LNCAP (cell line): ENCODE results near the gene BICD1.

Experiments
- CTCF ChIP-seq: fragments of 450-650 bp; IDR thresholded peaks from 2 replicates; pipeline ENCODE4 v1.5.1; 2017; ENCODE audit warnings: mild to moderate bottlenecking

BICD1 gene

DNA sequence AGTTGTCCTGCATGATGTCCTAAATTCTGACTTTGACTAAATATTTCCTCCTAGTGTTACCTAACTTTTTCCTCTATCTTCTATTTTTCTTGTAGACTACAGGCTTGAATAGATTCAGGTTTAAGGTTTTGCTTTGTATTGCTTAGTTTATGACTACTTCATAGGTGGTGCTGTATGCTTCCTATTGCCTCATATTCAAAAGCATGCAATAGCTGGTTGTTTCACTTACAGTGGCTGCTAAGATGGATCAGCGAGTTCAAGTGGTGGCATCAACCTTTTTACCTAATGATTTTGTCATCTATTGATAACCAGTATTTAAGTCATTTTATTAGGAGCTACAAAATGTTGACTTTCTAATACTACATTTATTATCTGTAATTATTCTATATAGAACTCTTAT is 36.3 kb upstream of the BICD1 start:
- no peak for TF ChIP-seq CTCF

GRCh38 chr12:32072102-32072501 is 34.5 kb upstream of the BICD1 start:
- TF ChIP-seq CTCF, result no peak

- TF ChIP-seq CTCF, result no peak
Observed at GRCh38 chr12:32074432-32074831, 32.2 kb upstream of the BICD1 start.

GRCh38 chr12:32076941-32077340 is 29.7 kb upstream of the BICD1 start:
- no peak for TF ChIP-seq CTCF

GRCh38 chr12:32080435-32080834 is 26.2 kb upstream of the BICD1 start:
- no peak for TF ChIP-seq CTCF

DNA sequence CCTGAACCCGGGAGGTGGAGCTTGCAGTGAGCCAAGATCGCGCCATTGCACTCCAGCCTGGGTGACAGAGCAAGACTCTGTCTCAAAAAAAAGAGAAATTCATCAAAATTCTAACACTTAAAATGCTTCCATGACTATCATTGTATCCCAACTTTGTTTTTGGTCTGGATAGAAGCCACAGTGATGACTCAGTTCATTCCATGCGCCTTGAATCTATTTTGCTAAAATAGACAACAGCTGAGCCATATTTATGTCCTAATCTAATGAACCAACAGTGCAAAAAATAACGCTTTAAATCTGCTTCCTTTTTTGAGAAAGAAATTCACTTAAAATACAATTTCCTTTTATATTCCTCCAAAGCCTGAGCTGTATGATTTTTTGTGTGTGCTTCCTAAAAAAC is 23.2 kb upstream of the BICD1 start:
- no peak for TF ChIP-seq CTCF

DNA sequence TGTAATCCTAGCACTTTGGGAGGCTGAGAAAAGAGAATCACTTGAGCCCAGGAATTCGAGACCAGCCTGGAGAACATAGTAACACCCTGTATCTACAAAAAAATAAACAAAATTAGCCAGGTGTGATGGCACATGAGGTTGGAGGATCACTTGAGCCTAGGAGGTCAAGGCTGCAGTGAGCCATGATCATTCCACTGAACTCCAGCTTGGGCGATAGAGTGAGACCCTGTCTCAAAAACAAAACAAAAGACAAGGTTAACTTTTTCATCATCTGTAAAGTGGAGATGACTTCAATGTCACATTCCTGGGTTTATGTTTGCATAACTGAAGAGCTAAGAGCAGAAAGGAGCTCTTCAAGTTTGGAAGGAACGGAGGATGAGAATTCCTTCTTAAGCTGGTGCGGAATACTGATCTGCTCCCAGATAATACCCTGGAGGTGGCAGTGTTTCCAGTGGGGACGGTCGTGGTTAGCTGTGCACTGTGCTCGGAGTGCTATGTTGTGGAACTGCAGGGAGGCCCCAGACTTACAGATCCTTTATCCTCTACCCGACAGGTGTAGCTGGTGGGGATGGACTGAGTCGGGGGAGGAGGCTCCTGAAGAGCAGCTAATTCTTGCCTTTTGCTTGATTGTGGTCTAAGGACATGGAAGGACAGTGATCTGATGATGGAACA is 22.5 kb upstream of the BICD1 start:
- no peak for TF ChIP-seq CTCF

GRCh38 chr12:32084753-32085152 is 21.9 kb upstream of the BICD1 start:
- no peak for TF ChIP-seq CTCF
